MM.1S (cell line): ENCODE results near the gene GAPDHS.

ENCODE experiments used
- DNase-seq: peaks from one replicate; pipeline ENCODE4 v3.0.0-alpha.2; 2015
- H2AFZ ChIP-seq: fragments of 300-600 bp; sonication (generic); 2 replicates; pipeline ENCODE4 v1.6.0; 2016; ENCODE audit warnings: antibody characterized with exemption, low read length
- H3F3A ChIP-seq: fragments of 300-600 bp; sonication (generic); 2 replicates; pipeline ENCODE4 v1.6.1; 2016; ENCODE audit warnings: mild to moderate bottlenecking, antibody characterized with exemption, low read length, moderate library complexity, mixed read lengths; ENCODE audit not compliant: insufficient read depth
- H3K27ac ChIP-seq: fragments of 300-600 bp; sonication (generic); 2 replicates; pipeline ENCODE4 v1.5.1; 2016; ENCODE audit warnings: mild to moderate bottlenecking, low read length
- H3K27me3 ChIP-seq: fragments of 300-600 bp; sonication (generic); replicated peaks from 2 replicates; pipeline ENCODE4 v1.6.0; 2016; ENCODE audit warnings: low read length; ENCODE audit not compliant: insufficient read depth
- H3K36me3 ChIP-seq: fragments of 300-600 bp; sonication (generic); replicated peaks from 2 replicates; pipeline ENCODE4 v1.6.1; 2016; ENCODE audit warnings: mild to moderate bottlenecking, low read length, mixed read lengths; ENCODE audit not compliant: insufficient read depth
- H3K4me1 ChIP-seq: fragments of 300-600 bp; sonication (generic); 2 replicates; pipeline ENCODE4 v1.6.1; 2016; ENCODE audit warnings: low read length, mixed read lengths
- H3K4me2 ChIP-seq: fragments of 300-600 bp; sonication (generic); 2 replicates; pipeline ENCODE4 v1.6.0; 2016; ENCODE audit warnings: low read depth, low read length
- H3K4me3 ChIP-seq: fragments of 300-600 bp; sonication (generic); 2 replicates; pipeline ENCODE4 v1.5.1; 2016; ENCODE audit warnings: low read length, mixed read lengths
- H3K79me2 ChIP-seq: fragments of 300-600 bp; sonication (generic); 2 replicates; pipeline ENCODE4 v1.6.1; 2016; ENCODE audit warnings: mixed run types, low read length, mixed read lengths
- H3K9ac ChIP-seq: fragments of 300-600 bp; sonication (generic); 2 replicates; pipeline ENCODE4 v1.6.1; 2016; ENCODE audit warnings: low read length, mixed read lengths
- H3K9me2 ChIP-seq: fragments of 300-600 bp; sonication (generic); replicated peaks from 2 replicates; pipeline ENCODE4 v1.6.1; 2016; ENCODE audit warnings: mild to moderate bottlenecking, low read length, mixed read lengths; ENCODE audit not compliant: insufficient read depth
- H3K9me3 ChIP-seq: fragments of 300-600 bp; sonication (generic); replicated peaks from 2 replicates; pipeline ENCODE4 v1.6.1; 2016; ENCODE audit warnings: mild to moderate bottlenecking, low read length, mixed read lengths; ENCODE audit not compliant: insufficient read depth
- H4K20me1 ChIP-seq: fragments of 300-600 bp; sonication (generic); 2 replicates; pipeline ENCODE4 v1.6.1; 2016; ENCODE audit warnings: mild to moderate bottlenecking, low read length, moderate library complexity, mixed read lengths; ENCODE audit not compliant: insufficient read depth
- CTCF ChIP-seq: fragments of 300-600 bp; sonication (generic); IDR thresholded peaks from 2 replicates; pipeline ENCODE4 v1.5.1; 2016; ENCODE audit warnings: antibody characterized with exemption, low read length, mixed read lengths
- EZH2 ChIP-seq: fragments of 300-600 bp; sonication (generic); optimal IDR thresholded peaks from 2 replicates; pipeline ENCODE3; 2017; ENCODE audit warnings: low read depth, mild to moderate bottlenecking, antibody characterized with exemption, low read length, mixed read lengths
- EZH2phosphoT487 ChIP-seq: fragments of 300-600 bp; sonication (generic); IDR thresholded peaks from 2 replicates; pipeline ENCODE4 v1.6.1; 2018; ENCODE audit warnings: antibody characterized with exemption, low read length

Gene GAPDHS

GRCh38 chr19:35512831-35513627, 20.2 kb upstream of the GAPDHS start:
- DNase-seq = no peak
- H3K9me3 ChIP-seq = no peaks in the 10 kb centered on the region
- H3K4me3 ChIP-seq = no peak overlapping the region
- no peaks in the 10 kb centered on the region for H3K79me2 ChIP-seq
- no peaks in the 10 kb centered on the region for H3K9me2 ChIP-seq
- no peaks in the 10 kb centered on the region for H3K4me1 ChIP-seq
- TF ChIP-seq EZH2 = no peak
- TF ChIP-seq EZH2phosphoT487 = no peak
- no peak for TF ChIP-seq CTCF
- no peaks in the 10 kb centered on the region for H3F3A ChIP-seq
- H2AFZ ChIP-seq = no peak overlapping the region
- H3K36me3 ChIP-seq = no peaks in the 10 kb centered on the region
- peaks cover 98% of the 10 kb centered on the region for H3K27me3 ChIP-seq
- H4K20me1 ChIP-seq = no peaks in the 10 kb centered on the region
- no peak overlapping the region for H3K27ac ChIP-seq
- H3K9ac ChIP-seq = no peak overlapping the region
- no peak overlapping the region for H3K4me2 ChIP-seq

- no peaks in the 10 kb centered on the region for H3K9me3 ChIP-seq
- peaks cover 98% of the 10 kb centered on the region for H3K27me3 ChIP-seq
- H3K9me2 ChIP-seq = no peaks in the 10 kb centered on the region
- H3K4me1 ChIP-seq = no peaks in the 10 kb centered on the region
- H2AFZ ChIP-seq = no peak within 1 kb of the TSS
- no peaks in the 10 kb centered on the region for H4K20me1 ChIP-seq
- no peak within 1 kb of the TSS for H3K4me2 ChIP-seq
- no peak within 1 kb of the TSS for H3K27ac ChIP-seq
- no peaks in the 10 kb centered on the region for H3F3A ChIP-seq
- DNase-seq = no peak
- H3K79me2 ChIP-seq = no peaks in the 10 kb centered on the region
- H3K9ac ChIP-seq = no peak within 1 kb of the TSS
- H3K4me3 ChIP-seq = no peak within 1 kb of the TSS
- no peaks in the 10 kb centered on the region for H3K36me3 ChIP-seq
- TF ChIP-seq EZH2phosphoT487 = no peak
- peak; percentile 21 for TF ChIP-seq CTCF
- no peak for TF ChIP-seq EZH2
Measured at GRCh38 chr19:35513628-35514281, 19.5 kb upstream of the GAPDHS start, which contains the start of gene DMKN. Gene DMKN, minus strand, starts transcription at chr19:35513649. Its CDS starts 174 bp downstream, at chr19:35513475.

GRCh38 chr19:35514282-35514809, 18.9 kb upstream of the GAPDHS start:
- H3K79me2 ChIP-seq = no peaks in the 10 kb centered on the region
- no peak overlapping the region for H3K9ac ChIP-seq
- peaks cover 98% of the 10 kb centered on the region for H3K27me3 ChIP-seq
- no peak overlapping the region for H2AFZ ChIP-seq
- no peak for DNase-seq
- H3K4me3 ChIP-seq = no peak overlapping the region
- H3K4me1 ChIP-seq = no peaks in the 10 kb centered on the region
- no peaks in the 10 kb centered on the region for H3K36me3 ChIP-seq
- H4K20me1 ChIP-seq = no peaks in the 10 kb centered on the region
- TF ChIP-seq EZH2phosphoT487 = no peak
- TF ChIP-seq CTCF = no peak
- TF ChIP-seq EZH2 = no peak
- H3K9me3 ChIP-seq = no peaks in the 10 kb centered on the region
- no peak overlapping the region for H3K27ac ChIP-seq
- H3K4me2 ChIP-seq = no peak overlapping the region
- no peaks in the 10 kb centered on the region for H3F3A ChIP-seq
- H3K9me2 ChIP-seq = no peaks in the 10 kb centered on the region
